Transverse colon (tissue), 4 donors: ENCODE data around the gene MYBL2. TPM values are rescaled to one million over a fixed set of nuclear protein-coding genes. Genes with fewer than 3 reads are reported as not detected.

Source experiments
- DNase-seq: peaks from one replicate; pipeline ENCODE4 v3.0.0-alpha.2; 2019
- H3K27ac ChIP-seq, 4 donors: fragments of 200-600 bp; sonication (generic); 2 replicates each; pipeline ENCODE4 v1.5.1; 2016 to 2018; ENCODE audit warnings: inconsistent platforms in 4 of 4
- H3K27me3 ChIP-seq: fragments of 200-600 bp; sonication (generic); 2 replicates; pipeline ENCODE4 v1.5.1; 2017; ENCODE audit warnings: inconsistent platforms
- H3K36me3 ChIP-seq, 4 donors: fragments of 200-600 bp; sonication (generic); 2 replicates each; pipeline ENCODE4 v1.5.1; 2017 to 2019; ENCODE audit warnings: inconsistent platforms in 4 of 4
- H3K4me1 ChIP-seq, 4 donors: fragments of 200-600 bp; sonication (generic); 2 replicates each; pipeline ENCODE4 v1.5.1; 2017 to 2020; ENCODE audit warnings: inconsistent platforms in 4 of 4
- H3K4me3 ChIP-seq, 4 donors: fragments of 200-600 bp; sonication (generic); 1 replicate in 1 of 4; 2 replicates in 3 of 4; pipeline versions ENCODE4 v1.5.1 to v1.6.1; 2017 to 2019; ENCODE audit warnings: inconsistent platforms in 4 of 4
- H3K9me3 ChIP-seq, 2 donors: fragments of 200-600 bp; sonication (generic); 2 replicates each; pipeline ENCODE4 v1.5.1; 2017 to 2019; ENCODE audit warnings: inconsistent platforms in 2 of 2
- CTCF ChIP-seq, 5 experiments: fragments of 200-600 bp in 3 of 5; fragments of 450-650 bp in 2 of 5; sonication (generic) in 3 of 5; IDR thresholded peaks; 1 replicate in 2 of 5; 2 replicates in 3 of 5; pipeline ENCODE4 v1.5.1; 2016 to 2017; ENCODE audit warnings: antibody characterized with exemption in 5 of 5, inconsistent platforms in 3 of 5, mild to moderate bottlenecking in 2 of 5, moderate library complexity in 1 of 5
- EP300 ChIP-seq: sonication (generic); formaldehyde crosslinking; IDR thresholded peaks from one replicate; pipeline ENCODE4 v1.6.1; 2017; ENCODE audit warnings: antibody characterized with exemption, low read depth
- POLR2A ChIP-seq: fragments of 450-650 bp; IDR thresholded peaks from one replicate; pipeline ENCODE4 v1.6.1; 2016; ENCODE audit warnings: antibody characterized with exemption, mild to moderate bottlenecking, moderate library complexity
- POLR2AphosphoS5 ChIP-seq, 3 donors: sonication (generic); formaldehyde crosslinking; IDR thresholded peaks; one replicate each; pipeline ENCODE4 v1.6.1; 2016; ENCODE audit warnings: antibody characterized with exemption in 3 of 3
- WGBS, 2 donors: methylation state at CpG; one replicate each; pipeline ENCODE4 v1.1.5; 2018; ENCODE audit warnings: low coverage in 1 of 2; 5-methylcytosine and 5-hydroxymethylcytosine counted together
- in situ Hi-C, 4 donors: fragments of 200-750 bp; cut with MboI; loops; one replicate each; pipeline versions ENCODE4 v1.15.0 to v1.15.1; 2017; ENCODE audit warnings: low sequenced_read_pairs in 3 of 4, low pct_ligation_motif_present in 1 of 4, low pct_unique_long_range_greater_than_20kb in 1 of 4
- intact Hi-C: fragments of 100-400 bp; cut with DNase I; formaldehyde crosslinking; loops from one replicate; pipeline ENCODE4 v1.15.1; 2023; ENCODE audit warnings: low total_unique reads
- total RNA-seq, 4 donors: library from RNA; depleted of rRNA; stranded (reverse); fragments of >200 nt; gene quantifications; one replicate each; pipeline ENCODE4 v1.1.0, GENCODE V29; 2016

The MYBL2 gene
- total RNA-seq, 4 donors from 2014 or later, result 1.1 to 134 (median 2.2) TPM

GRCh38 chr20:43739148-43739749, 72.3 kb downstream of the MYBL2 start:
- DNase-seq, result no peak
- Histone ChIP-seq H3K9me3 (no peaks in the 10 kb centered on the region), H3K4me1 (no peaks in the 10 kb centered on the region), H3K4me3 (no peak overlapping the region), H3K27ac (no peak overlapping the region), H3K27me3 (peaks cover 4% of the 10 kb centered on the region), H3K36me3 (no peaks in the 10 kb centered on the region)
- intact Hi-C loops, result no loop called here
- 89 to 92% methylated on average over 4 to 9 of the region's 9 CpGs for WGBS, 2 donors
- TF ChIP-seq POLR2AphosphoS5 (IDR thresholded peaks at IDR 0.05) (no peak), POLR2A (no peak), EP300 (no peak), CTCF (IDR thresholded peaks at IDR 0.05) (no peak)
- in situ Hi-C loops, result no loop called here

GRCh38 chr20:43740642-43741041, 73.7 kb downstream of the MYBL2 start:
- 94 to 100% methylated on average over 2 to 3 of the region's 3 CpGs for WGBS, 2 donors
- Histone ChIP-seq H3K9me3 (no peaks in the 10 kb centered on the region), H3K27ac (no peak overlapping the region), H3K36me3 (no peaks in the 10 kb centered on the region), H3K4me1 (peaks cover 0 to 3% (median 0%) of the 10 kb centered on the region in 4 donors), H3K27me3 (peaks cover 13% of the 10 kb centered on the region), H3K4me3 (no peak overlapping the region)
- intact Hi-C loops, result no loop called here
- in situ Hi-C loops, result loop anchor here in 1 of 4 donors (5.0 kb wide), 1 partner anchor 342 kb away; no protein-coding TSS in a partner anchor
- TF ChIP-seq POLR2A, result no peak
- TF ChIP-seq EP300, result no peak
- TF ChIP-seq CTCF (IDR thresholded peaks at IDR 0.05), result no peak
- TF ChIP-seq POLR2AphosphoS5 (IDR thresholded peaks at IDR 0.05), result no peak
- DNase-seq, result no peak

- Histone ChIP-seq H3K4me3 (no peak overlapping the region), H3K9me3 (no peaks in the 10 kb centered on the region), H3K4me1 (peaks cover 0 to 3% (median 0%) of the 10 kb centered on the region in 4 donors), H3K27me3 (peaks cover 31% of the 10 kb centered on the region), H3K27ac (no peak overlapping the region), H3K36me3 (no peaks in the 10 kb centered on the region)
- intact Hi-C loops, result no loop called here
- WGBS, 2 donors, result 77% methylated on average over 7 of the region's 9 CpGs; no CpG with 5 or more reads in 1 of the 2 donors
- DNase-seq, result no peak
- in situ Hi-C loops, result loop anchor here in 1 of 4 donors (5.0 kb wide), 1 partner anchor 338 kb away; no protein-coding TSS in a partner anchor
- no peak for TF ChIP-seq POLR2A
- no peak for TF ChIP-seq POLR2AphosphoS5 (IDR thresholded peaks at IDR 0.05)
- no peak for TF ChIP-seq CTCF (IDR thresholded peaks at IDR 0.05)
- TF ChIP-seq EP300, result no peak
Observed at GRCh38 chr20:43744151-43744611, 77.3 kb downstream of the MYBL2 start.

GRCh38 chr20:43744966-43745730, 78.2 kb downstream of the MYBL2 start:
- 45 to 48% methylated on average over 8 to 12 of the region's 12 CpGs for WGBS, 2 donors
- no peak overlapping the region for H3K4me3 ChIP-seq
- no peaks in the 10 kb centered on the region for H3K9me3 ChIP-seq
- H3K27ac ChIP-seq, result no peak overlapping the region
- H3K4me1 ChIP-seq, result peaks cover 0 to 3% (median 0%) of the 10 kb centered on the region in 4 donors
- no peaks in the 10 kb centered on the region for H3K36me3 ChIP-seq
- TF ChIP-seq POLR2AphosphoS5 (IDR thresholded peaks at IDR 0.05) (no peak), CTCF (IDR thresholded peaks at IDR 0.05) (no peak)
- intact Hi-C loops, result no loop called here
- DNase-seq, result peak; percentile 21
- in situ Hi-C loops, result loop anchor here in 2 of 4 donors (5.0 kb wide), 1 partner anchor 337 kb away; no protein-coding TSS in a partner anchor
- peaks cover 34% of the 10 kb centered on the region for H3K27me3 ChIP-seq
